Endothelial cell of umbilical vein (primary cell): ENCODE measurements around the gene B4GALNT4. TPM values are rescaled to one million over a fixed set of nuclear protein-coding genes. Genes with fewer than 3 reads are reported as not detected.
"Not testable (repeated sequence)": the region's sequence is repeated elsewhere in the genome, so short reads cannot be mapped to it uniquely, and the experiment has no call there.

Source experiments
- BruUV-seq: library from RNA; stranded (reverse); fragments of 400-500 nt; replicated peaks from 2 replicates; lab custom pipeline; 2021; lab: Mats Ljungman, UMichigan
- CTCF ChIA-PET: fragments of 300-600, 350-600 bp; sonication (Branson Sonifier 250); formaldehyde crosslinking; loops from one replicate; lab custom pipeline; 2021; ENCODE audit warnings: antibody characterized with exemption, inconsistent platforms; lab: Charles Lee
- POLR2A ChIA-PET: fragments of 300-600, 350-600 bp; sonication (Branson Sonifier 250); formaldehyde crosslinking; loops from one replicate; lab custom pipeline; 2021; ENCODE audit warnings: antibody characterized with exemption, inconsistent platforms; lab: Charles Lee
- DNase-seq: peaks from one replicate; pipeline ENCODE4 v3.0.0-alpha.2; 2011; ENCODE audit warnings: low read depth, low spot score
- FAIRE-seq: peaks from 2 replicates; lab custom pipeline; 2011; peaks lifted over from hg19 to GRCh38; lab: Jason Lieb, UNC
- H2AFZ ChIP-seq: 2 replicates; pipeline ENCODE4 v1.6.0; 2012; ENCODE audit warnings: low read depth, low read length, control low read depth, inconsistent platforms
- H3K27ac ChIP-seq: 2 replicates; pipeline ENCODE4 v1.5.1; 2011; ENCODE audit warnings: low read depth, mild to moderate bottlenecking, control low read depth, low read length, moderate library complexity; ENCODE audit not compliant: insufficient read depth
- H3K27me3 ChIP-seq, 2 experiments: 2 replicates each; pipeline versions ENCODE4 v1.6.0 to v1.6.1; 2011; ENCODE audit warnings: low read length in 2 of 2, mixed read lengths in 1 of 2; ENCODE audit not compliant: control insufficient read depth in 2 of 2, insufficient read depth in 2 of 2
- H3K36me3 ChIP-seq, 2 experiments: 2 replicates in 1 of 2; 3 replicates in 1 of 2; pipeline ENCODE4 v1.5.1; 2011; ENCODE audit warnings: low read length in 2 of 2, mild to moderate bottlenecking in 1 of 2, moderate library complexity in 1 of 2; ENCODE audit not compliant: control insufficient read depth in 2 of 2, insufficient read depth in 2 of 2; ENCODE audit errors: extremely low read depth in 1 of 2
- H3K4me1 ChIP-seq: 3 replicates; pipeline ENCODE4 v1.5.1; 2011; ENCODE audit warnings: mild to moderate bottlenecking, low read length; ENCODE audit not compliant: control insufficient read depth, insufficient read depth; ENCODE audit errors: extremely low read depth
- H3K4me2 ChIP-seq: 2 replicates; pipeline ENCODE4 v1.6.1; 2011; ENCODE audit warnings: low read length, control low read depth, mixed read lengths; ENCODE audit not compliant: insufficient read depth
- H3K4me3 ChIP-seq, 3 experiments: fragments of 200-600 bp in 1 of 3; sonication (generic), shearing (Covaris generic) in 1 of 3; replicated peaks in 1 of 3; 2 replicates each; pipeline ENCODE4 v1.5.1; 2011 to 2016; ENCODE audit warnings: control low read depth in 3 of 3, low read length in 3 of 3, mild to moderate bottlenecking in 2 of 3, inconsistent platforms in 1 of 3, low read depth in 1 of 3, moderate library complexity in 1 of 3; ENCODE audit not compliant: insufficient read depth in 1 of 3
- H3K79me2 ChIP-seq: 2 replicates; pipeline ENCODE4 v1.6.0; 2012; ENCODE audit warnings: low read length, inconsistent platforms; ENCODE audit not compliant: control insufficient read depth, insufficient read depth
- H3K9ac ChIP-seq: replicated peaks from 2 replicates; pipeline ENCODE3; 2011; ENCODE audit warnings: low read length, control low read depth; ENCODE audit not compliant: insufficient read depth; ENCODE audit errors: extremely low read depth
- H3K9me1 ChIP-seq: replicated peaks from 3 replicates; pipeline ENCODE4 v1.6.0; 2011; ENCODE audit warnings: mild to moderate bottlenecking, low read length; ENCODE audit not compliant: control insufficient read depth, insufficient read depth; ENCODE audit errors: extremely low read depth
- H3K9me3 ChIP-seq: replicated peaks from 2 replicates; pipeline ENCODE4 v1.5.1; 2012; ENCODE audit warnings: low read length, inconsistent platforms; ENCODE audit not compliant: control insufficient read depth, insufficient read depth
- H4K20me1 ChIP-seq: replicated peaks from 2 replicates; pipeline ENCODE3; 2011; ENCODE audit warnings: mild to moderate bottlenecking, low read length; ENCODE audit not compliant: control insufficient read depth, insufficient read depth; ENCODE audit errors: extremely low read depth
- EZH2 ChIP-seq: IDR thresholded peaks from 2 replicates; pipeline ENCODE4 v1.6.1; 2012; ENCODE audit warnings: borderline replicate concordance, low read depth, mild to moderate bottlenecking, moderate library complexity, low read length, inconsistent platforms; ENCODE audit not compliant: severe bottlenecking
- FOS ChIP-seq: IDR thresholded peaks from 2 replicates; pipeline ENCODE4 v1.6.1; 2011; ENCODE audit warnings: mild to moderate bottlenecking, low read length, moderate library complexity, borderline replicate concordance; ENCODE audit not compliant: insufficient read depth
- GATA2 ChIP-seq: IDR thresholded peaks from 2 replicates; pipeline ENCODE4 v1.7.0; 2011; ENCODE audit warnings: low read depth, mild to moderate bottlenecking, moderate library complexity, mixed read lengths, low read length; ENCODE audit not compliant: insufficient read length, insufficient read depth
- JUN ChIP-seq: IDR thresholded peaks from 2 replicates; pipeline ENCODE4 v1.6.1; 2011; ENCODE audit warnings: borderline replicate concordance, low read depth; ENCODE audit not compliant: insufficient read length, insufficient read depth
- MYC ChIP-seq: IDR thresholded peaks from one replicate; pipeline ENCODE4 v1.6.1; 2011; ENCODE audit warnings: mild to moderate bottlenecking, low read depth, low read length
- POLR2A ChIP-seq: IDR thresholded peaks from 2 replicates; pipeline ENCODE4 v1.6.1; 2012; ENCODE audit warnings: low read depth, mild to moderate bottlenecking, control low read depth, low read length
- POLR2AphosphoS5 ChIP-seq: IDR thresholded peaks from 2 replicates; pipeline ENCODE4 v1.6.1; 2012; ENCODE audit warnings: low read depth, mild to moderate bottlenecking, control low read depth, low read length, moderate library complexity; ENCODE audit not compliant: insufficient read depth
- dilution Hi-C: fragments of 300-500 bp; cut with MboI; formaldehyde crosslinking; loops from one replicate; pipeline ENCODE4 v1.15.0; 2019; ENCODE audit warnings: low sequenced_read_pairs; ENCODE audit not compliant: extremely low pct_ligation_motif_present
- intact Hi-C: fragments of 100-400 bp; cut with micrococcal nuclease; formaldehyde crosslinking; loops from one replicate; pipeline ENCODE4 v1.10.0; 2022
- polyA plus RNA-seq, 4 experiments: library from polyadenylated mRNA; depleted of rRNA in 3 of 4; stranded (reverse) in 3 of 4; unstranded in 1 of 4; fragments of >200 nt; gene quantifications; 2 replicates each; pipeline versions ENCODE4 v1.2.1 to v1.2.3, GENCODE V29; 2011 to 2012; ENCODE audit warnings: missing spikeins in 1 of 4
- total RNA-seq: library from RNA; stranded (reverse); gene quantifications from 2 replicates; pipeline ENCODE4 v1.2.3, GENCODE V29; 2021
- TF ChIP-seq, protein P1 (sequence below): IDR thresholded peaks from 2 replicates; pipeline ENCODE4 v1.6.1; 2011; ENCODE audit not compliant: insufficient read depth, insufficient read length
- TF ChIP-seq, protein P2 (sequence below), 2 donors: IDR thresholded peaks; 1 replicate in 1 of 2; 2 replicates in 1 of 2; pipeline ENCODE4 v1.5.1; 2011; ENCODE audit warnings: low read length in 2 of 2, mild to moderate bottlenecking in 2 of 2, moderate library complexity in 2 of 2, control low read depth in 1 of 2, inconsistent platforms in 1 of 2, low read depth in 1 of 2; ENCODE audit not compliant: insufficient read depth in 1 of 2; ENCODE audit errors: extremely low read depth in 1 of 2

Gene B4GALNT4
- total and polyA plus RNA-seq, 2 donors (not counting 3 experiments of a cell fraction or from before 2014, with no cell fraction given), result 9.2 to 9.6 TPM

DNA sequence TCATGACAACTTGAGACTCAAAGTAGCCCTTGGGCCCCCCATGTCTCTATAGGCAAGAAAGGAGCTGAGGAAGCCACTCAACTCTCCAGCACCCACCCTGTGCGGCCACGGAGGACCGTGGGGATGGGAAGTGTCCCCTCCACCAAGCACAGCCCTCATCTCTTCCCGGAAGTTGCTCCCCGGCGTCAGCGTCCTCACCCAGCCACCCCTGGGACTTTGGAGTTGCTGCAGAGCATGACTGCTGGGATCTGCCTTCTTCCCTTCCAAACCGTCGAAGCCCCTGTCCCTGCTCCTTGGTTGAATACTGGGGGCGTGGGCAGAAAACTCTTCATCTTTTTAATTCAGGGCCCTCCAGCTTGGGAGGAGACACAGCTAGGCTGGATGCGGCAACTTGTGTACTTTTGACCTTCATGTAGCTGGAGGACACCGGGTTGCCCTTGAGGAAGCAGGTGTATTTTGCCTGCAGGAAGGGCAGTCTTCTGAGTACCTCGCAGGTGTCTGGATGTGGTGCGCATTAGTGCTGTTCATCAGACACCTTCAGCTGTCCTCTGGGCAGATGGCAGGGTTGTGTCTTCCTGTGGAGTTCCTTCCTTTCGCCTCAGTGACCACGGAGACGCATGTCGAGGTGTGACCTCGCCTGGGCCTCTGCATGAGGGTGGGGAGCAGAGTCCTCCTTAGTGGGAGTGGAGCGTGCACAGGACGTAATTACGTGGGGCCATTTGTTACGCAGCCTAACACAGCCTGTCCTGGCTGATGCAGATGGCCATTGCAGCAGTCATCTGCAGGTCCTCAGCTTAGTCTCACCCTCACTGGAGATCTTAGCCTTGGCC lies 36.4 kb upstream of the B4GALNT4 start:
- Histone ChIP-seq H4K20me1 (no peaks in the 10 kb centered on the region), H3K9me1 (no peaks in the 10 kb centered on the region), H2AFZ (no peak overlapping the region), H3K27ac (no peak overlapping the region), H3K4me3 (no peak overlapping the region), H3K9me3 (no peaks in the 10 kb centered on the region), H3K36me3 (no peaks in the 10 kb centered on the region), H3K4me1 (peaks cover 15% of the 10 kb centered on the region), H3K79me2 (no peaks in the 10 kb centered on the region), H3K27me3 (no peaks in the 10 kb centered on the region), H3K4me2 (no peak overlapping the region), H3K9ac (no peak overlapping the region)
- ChIA-PET CTCF (interaction anchor here (1.0 to 1.1 kb wide), 2 partner anchors 22 to 28 kb away, joined by 3 read pairs; no protein-coding TSS in a partner anchor), POLR2A (no interaction called here)
- TF ChIP-seq JUN, result no peak
- TF ChIP-seq POLR2A, result no peak
- TF ChIP-seq, protein P1, sequence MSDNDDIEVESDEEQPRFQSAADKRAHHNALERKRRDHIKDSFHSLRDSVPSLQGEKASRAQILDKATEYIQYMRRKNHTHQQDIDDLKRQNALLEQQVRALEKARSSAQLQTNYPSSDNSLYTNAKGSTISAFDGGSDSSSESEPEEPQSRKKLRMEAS, result no peak
- TF ChIP-seq, protein P2, sequence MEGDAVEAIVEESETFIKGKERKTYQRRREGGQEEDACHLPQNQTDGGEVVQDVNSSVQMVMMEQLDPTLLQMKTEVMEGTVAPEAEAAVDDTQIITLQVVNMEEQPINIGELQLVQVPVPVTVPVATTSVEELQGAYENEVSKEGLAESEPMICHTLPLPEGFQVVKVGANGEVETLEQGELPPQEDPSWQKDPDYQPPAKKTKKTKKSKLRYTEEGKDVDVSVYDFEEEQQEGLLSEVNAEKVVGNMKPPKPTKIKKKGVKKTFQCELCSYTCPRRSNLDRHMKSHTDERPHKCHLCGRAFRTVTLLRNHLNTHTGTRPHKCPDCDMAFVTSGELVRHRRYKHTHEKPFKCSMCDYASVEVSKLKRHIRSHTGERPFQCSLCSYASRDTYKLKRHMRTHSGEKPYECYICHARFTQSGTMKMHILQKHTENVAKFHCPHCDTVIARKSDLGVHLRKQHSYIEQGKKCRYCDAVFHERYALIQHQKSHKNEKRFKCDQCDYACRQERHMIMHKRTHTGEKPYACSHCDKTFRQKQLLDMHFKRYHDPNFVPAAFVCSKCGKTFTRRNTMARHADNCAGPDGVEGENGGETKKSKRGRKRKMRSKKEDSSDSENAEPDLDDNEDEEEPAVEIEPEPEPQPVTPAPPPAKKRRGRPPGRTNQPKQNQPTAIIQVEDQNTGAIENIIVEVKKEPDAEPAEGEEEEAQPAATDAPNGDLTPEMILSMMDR (IDR thresholded peaks at IDR 0.05; ENCODE audit: extremely low read depth in 1 of 2, insufficient read depth in 1 of 2, low read depth in 1 of 2, low read length in 2 of 2), result no peak
- TF ChIP-seq FOS, result no peak
- no peak for TF ChIP-seq MYC
- no peak for TF ChIP-seq POLR2AphosphoS5
- TF ChIP-seq GATA2, result no peak
- no peak for TF ChIP-seq EZH2
- dilution Hi-C loops, result no loop called here
- FAIRE-seq (no peak), DNase-seq (no peak)
- no TSS peak for BruUV-seq
- intact Hi-C loops, result no loop called here

- H3K79me2 ChIP-seq, intact Hi-C loops, H3K9me1 ChIP-seq, H3K27me3 ChIP-seq, DNase-seq, POLR2A ChIA-PET, H3K36me3 ChIP-seq, H3K4me3 ChIP-seq, BruUV-seq, H3K4me2 ChIP-seq, H3K9me3 ChIP-seq, dilution Hi-C loops, H4K20me1 ChIP-seq, H2AFZ ChIP-seq, H3K27ac ChIP-seq, FAIRE-seq, CTCF ChIA-PET, H3K9ac ChIP-seq: not testable (repeated sequence)
- peaks cover 15% of the 10 kb centered on the region for H3K4me1 ChIP-seq
Measured at GRCh38 chr11:333616-334263, 35.6 kb upstream of the B4GALNT4 start.
